Activated CD8-positive, alpha-beta T cell treated with anti-CD3 and anti-CD28 coated beads for 36 hours (primary cell): ENCODE data around the gene SPOPL. TPM values are rescaled to one million over a fixed set of nuclear protein-coding genes. Genes with fewer than 3 reads are reported as not detected.

Experiments used
- ATAC-seq: fragments of 200-7000 bp; cut with Tn5 transposase; one replicate; pipeline ENCODE4 v1.10.0; 2021; ENCODE audit warnings: mild to moderate bottlenecking, moderate library complexity
- CTCF ChIA-PET: fragments of 350-600 bp; sonication (Branson Sonifier 250); formaldehyde crosslinking; loops from one replicate; lab custom pipeline; 2021; ENCODE audit warnings: antibody characterized with exemption; lab: Charles Lee
- POLR2A ChIA-PET: fragments of 350-600 bp; sonication (Branson Sonifier 250); formaldehyde crosslinking; loops from one replicate; lab custom pipeline; 2021; ENCODE audit warnings: antibody characterized with exemption; lab: Charles Lee
- DNase-seq: peaks from one replicate; pipeline ENCODE4 v3.0.0-alpha.2; 2020
- H3K27ac Mint-ChIP-seq: one replicate; pipeline ENCODE4 v1.8.0; 2021; ENCODE audit warnings: mild to moderate bottlenecking, mixed read lengths
- H3K27me3 Mint-ChIP-seq: one replicate; pipeline ENCODE4 v1.8.0; 2021; ENCODE audit warnings: mixed read lengths
- H3K36me3 Mint-ChIP-seq: one replicate; pipeline ENCODE4 v1.8.0; 2021; ENCODE audit warnings: low read depth, mixed read lengths
- H3K4me1 Mint-ChIP-seq: one replicate; pipeline ENCODE4 v1.8.0; 2021; ENCODE audit warnings: low read depth, mixed read lengths
- H3K4me3 Mint-ChIP-seq: one replicate; pipeline ENCODE4 v1.8.0; 2021; ENCODE audit warnings: mild to moderate bottlenecking, moderate library complexity, mixed read lengths
- H3K9me3 Mint-ChIP-seq: one replicate; pipeline ENCODE4 v1.8.0; 2021; ENCODE audit warnings: mixed read lengths
- intact Hi-C: fragments of 100-400 bp; cut with micrococcal nuclease; formaldehyde crosslinking; loops from one replicate; pipeline ENCODE4 v1.10.0; 2022
- total RNA-seq, 2 experiments: library from RNA; stranded (reverse); gene quantifications; one replicate each; pipeline ENCODE4 v1.2.3, GENCODE V29; 2021
- TF ChIP-seq, protein P1 (sequence below): fragments of 200-600 bp; IDR thresholded peaks from one replicate; pipeline ENCODE4 v1.8.0; 2022; ENCODE audit warnings: antibody characterized with exemption, mild to moderate bottlenecking

The SPOPL gene
- total RNA-seq, 2 experiments from 2014 or later: 8.9 to 9.6 TPM

GRCh38 chr2:138617026-138617425, 115.5 kb downstream of the SPOPL start:
- TF ChIP-seq, protein P1, sequence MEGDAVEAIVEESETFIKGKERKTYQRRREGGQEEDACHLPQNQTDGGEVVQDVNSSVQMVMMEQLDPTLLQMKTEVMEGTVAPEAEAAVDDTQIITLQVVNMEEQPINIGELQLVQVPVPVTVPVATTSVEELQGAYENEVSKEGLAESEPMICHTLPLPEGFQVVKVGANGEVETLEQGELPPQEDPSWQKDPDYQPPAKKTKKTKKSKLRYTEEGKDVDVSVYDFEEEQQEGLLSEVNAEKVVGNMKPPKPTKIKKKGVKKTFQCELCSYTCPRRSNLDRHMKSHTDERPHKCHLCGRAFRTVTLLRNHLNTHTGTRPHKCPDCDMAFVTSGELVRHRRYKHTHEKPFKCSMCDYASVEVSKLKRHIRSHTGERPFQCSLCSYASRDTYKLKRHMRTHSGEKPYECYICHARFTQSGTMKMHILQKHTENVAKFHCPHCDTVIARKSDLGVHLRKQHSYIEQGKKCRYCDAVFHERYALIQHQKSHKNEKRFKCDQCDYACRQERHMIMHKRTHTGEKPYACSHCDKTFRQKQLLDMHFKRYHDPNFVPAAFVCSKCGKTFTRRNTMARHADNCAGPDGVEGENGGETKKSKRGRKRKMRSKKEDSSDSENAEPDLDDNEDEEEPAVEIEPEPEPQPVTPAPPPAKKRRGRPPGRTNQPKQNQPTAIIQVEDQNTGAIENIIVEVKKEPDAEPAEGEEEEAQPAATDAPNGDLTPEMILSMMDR: no peak
- peaks cover 7% of the 10 kb centered on the region for H3K27me3 Mint-ChIP-seq
- H3K9me3 Mint-ChIP-seq: no peaks in the 10 kb centered on the region
- no peaks in the 10 kb centered on the region for H3K36me3 Mint-ChIP-seq
- no peaks in the 10 kb centered on the region for H3K4me1 Mint-ChIP-seq
- intact Hi-C loops: no loop called here
- no peak overlapping the region for H3K4me3 Mint-ChIP-seq
- no peak for DNase-seq
- CTCF ChIA-PET: no interaction called here
- H3K27ac Mint-ChIP-seq: no peak overlapping the region
- ATAC-seq: no peak
- POLR2A ChIA-PET: no interaction called here

DNA sequence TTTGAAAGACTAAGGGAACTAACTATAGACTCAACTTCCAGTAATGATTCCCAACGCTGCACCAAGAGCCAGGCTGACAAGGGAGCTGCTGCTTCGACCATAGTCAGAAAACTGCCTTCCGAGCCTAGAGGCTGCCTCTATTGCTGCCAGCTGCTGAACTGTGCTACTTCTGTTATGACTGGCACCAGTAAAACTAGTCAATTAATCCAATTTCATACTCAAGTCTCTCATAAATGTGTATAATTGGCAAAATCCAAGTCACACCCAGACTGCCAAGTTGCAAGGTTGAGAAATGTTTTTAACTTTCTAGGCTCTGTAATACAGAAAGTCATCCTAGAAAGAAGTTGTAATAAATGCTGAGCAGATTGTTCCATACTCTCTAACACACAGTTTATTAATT, 117.4 kb downstream of the SPOPL start:
- ChIA-PET POLR2A (no interaction called here), CTCF (no interaction called here)
- DNase-seq: no peak
- no peaks in the 10 kb centered on the region for H3K36me3 Mint-ChIP-seq
- no peak for ATAC-seq
- TF ChIP-seq, protein P1: no peak
- intact Hi-C loops: no loop called here
- H3K9me3 Mint-ChIP-seq: no peaks in the 10 kb centered on the region
- H3K4me3 Mint-ChIP-seq: no peak overlapping the region
- no peaks in the 10 kb centered on the region for H3K4me1 Mint-ChIP-seq
- peaks cover 7% of the 10 kb centered on the region for H3K27me3 Mint-ChIP-seq
- H3K27ac Mint-ChIP-seq: no peak overlapping the region

DNA sequence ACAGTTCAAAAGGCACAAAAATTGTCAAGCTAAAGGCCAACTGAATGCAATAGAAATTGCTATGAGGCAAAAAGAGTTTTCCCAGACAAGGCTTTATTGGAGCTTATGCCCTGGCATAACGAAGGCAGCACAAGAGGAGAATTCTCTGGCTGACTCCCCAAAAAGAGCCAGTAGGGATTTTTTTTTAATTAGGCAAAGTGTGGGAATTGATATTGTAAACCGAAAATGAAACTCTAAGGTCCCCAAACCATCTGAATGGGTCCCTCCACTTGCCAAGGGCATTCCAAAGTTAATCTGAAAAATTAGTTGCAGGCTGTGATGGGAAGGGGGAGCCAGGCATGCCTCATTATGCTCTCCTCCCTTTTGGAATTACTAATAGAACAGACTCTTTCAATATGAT, 118.9 kb downstream of the SPOPL start:
- ATAC-seq: no peak
- intact Hi-C loops: no loop called here

DNA sequence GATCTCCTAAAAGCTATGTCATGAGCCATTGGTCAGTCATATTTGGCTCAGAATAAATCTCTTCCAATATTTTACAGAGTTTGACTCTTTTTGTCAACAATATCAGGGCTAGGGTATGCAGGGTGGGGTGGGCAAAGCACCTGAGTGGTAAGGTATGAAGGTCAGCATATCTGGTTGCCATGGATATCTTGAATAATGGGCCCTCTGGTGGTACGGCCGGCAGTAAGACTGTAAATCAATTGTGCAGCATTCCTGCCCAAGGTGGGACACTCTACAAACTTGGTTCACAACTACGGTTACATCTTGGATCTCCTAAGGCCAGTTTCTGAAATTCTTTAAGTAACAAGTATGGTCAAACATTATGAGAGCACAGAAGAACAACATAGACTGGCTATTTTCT, 119.6 kb downstream of the SPOPL start:
- CTCF ChIA-PET: no interaction called here
- no peak overlapping the region for H3K27ac Mint-ChIP-seq
- H3K36me3 Mint-ChIP-seq: no peaks in the 10 kb centered on the region
- peaks cover 8% of the 10 kb centered on the region for H3K27me3 Mint-ChIP-seq
- no peak for ATAC-seq
- H3K4me1 Mint-ChIP-seq: no peaks in the 10 kb centered on the region
- DNase-seq: no peak
- TF ChIP-seq, protein P1: no peak
- POLR2A ChIA-PET: no interaction called here
- H3K9me3 Mint-ChIP-seq: no peaks in the 10 kb centered on the region
- H3K4me3 Mint-ChIP-seq: no peak overlapping the region
- intact Hi-C loops: no loop called here

More for the DNA sequence above, 118.9 kb downstream of the SPOPL start:
- H3K4me3 Mint-ChIP-seq: no peak overlapping the region
- H3K27ac Mint-ChIP-seq: no peak overlapping the region
- CTCF ChIA-PET: no interaction called here
- H3K9me3 Mint-ChIP-seq: no peaks in the 10 kb centered on the region
- no peaks in the 10 kb centered on the region for H3K36me3 Mint-ChIP-seq
- TF ChIP-seq, protein P1: no peak
- H3K4me1 Mint-ChIP-seq: no peaks in the 10 kb centered on the region
- H3K27me3 Mint-ChIP-seq: peaks cover 6% of the 10 kb centered on the region
- POLR2A ChIA-PET: no interaction called here
- no peak for DNase-seq

DNA sequence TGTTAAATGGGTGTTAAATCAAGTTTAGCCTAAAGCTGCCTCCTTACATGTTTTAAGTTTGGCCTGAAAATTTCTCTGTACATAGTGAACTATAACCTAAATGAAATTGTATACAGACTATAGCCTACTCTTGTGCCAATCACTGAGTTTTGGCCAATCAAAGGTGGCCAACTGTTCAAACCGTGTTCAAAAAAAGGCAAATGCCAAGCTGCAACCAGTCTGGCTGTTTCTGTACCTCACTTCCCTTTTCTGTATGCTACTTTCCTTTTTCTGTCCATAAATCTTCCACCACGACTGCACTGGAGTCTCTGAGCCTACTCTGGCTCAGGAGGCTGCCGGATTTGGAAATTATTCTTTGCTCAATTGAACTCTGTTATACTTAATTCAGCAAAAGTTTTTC, 121.0 kb downstream of the SPOPL start:
- POLR2A ChIA-PET: no interaction called here
- no peak for ATAC-seq
- H3K36me3 Mint-ChIP-seq: no peaks in the 10 kb centered on the region
- peaks cover 12% of the 10 kb centered on the region for H3K27me3 Mint-ChIP-seq
- no peaks in the 10 kb centered on the region for H3K9me3 Mint-ChIP-seq
- CTCF ChIA-PET: interaction anchor here (1.6 kb wide), 1 partner anchor 204 kb away, joined by 3 read pairs; no protein-coding TSS in a partner anchor
- intact Hi-C loops: no loop called here
- no peaks in the 10 kb centered on the region for H3K4me1 Mint-ChIP-seq
- TF ChIP-seq, protein P1: no peak
- H3K27ac Mint-ChIP-seq: no peak overlapping the region
- H3K4me3 Mint-ChIP-seq: no peak overlapping the region
- no peak for DNase-seq
